DND-41 (cell line): Measurements from ENCODE around the gene LAMB3.

Experiments used
- ATAC-seq: fragments of 200-7000 bp; cut with Tn5 transposase; 3 replicates; pipeline ENCODE4 v1.9.1; 2021; ENCODE audit warnings: low read depth; ENCODE audit not compliant: insufficient read depth
- DNase-seq: peaks from one replicate; pipeline ENCODE4 v3.0.0-alpha.2; 2020
- H2AFZ ChIP-seq: 2 replicates; pipeline ENCODE4 v1.6.0; 2012; ENCODE audit warnings: low read depth, low read length
- H3K27ac ChIP-seq: 2 replicates; pipeline ENCODE4 v1.5.1; 2012; ENCODE audit warnings: low read length, inconsistent platforms
- H3K27me3 ChIP-seq: fragments of 200-600 bp; sonication (generic); 2 replicates; pipeline ENCODE4 v1.6.0; 2012; ENCODE audit warnings: low read length, mild to moderate bottlenecking, inconsistent platforms; ENCODE audit not compliant: insufficient read depth, poor library complexity
- H3K36me3 ChIP-seq: 2 replicates; pipeline ENCODE4 v1.5.1; 2012; ENCODE audit warnings: low read length, inconsistent platforms; ENCODE audit not compliant: insufficient read depth
- H3K4me1 ChIP-seq: 2 replicates; pipeline ENCODE4 v1.5.1; 2012; ENCODE audit warnings: mild to moderate bottlenecking, low read length; ENCODE audit not compliant: insufficient read depth
- H3K4me2 ChIP-seq: 2 replicates; pipeline ENCODE4 v1.6.0; 2012; ENCODE audit warnings: mild to moderate bottlenecking, moderate library complexity, low read length, inconsistent platforms; ENCODE audit not compliant: insufficient read depth
- H3K4me3 ChIP-seq, 2 experiments: fragments of 200-600 bp in 1 of 2; shearing (Covaris generic) in 1 of 2; 2 replicates each; pipeline ENCODE4 v1.5.1; 2012 to 2016; ENCODE audit warnings: inconsistent platforms in 2 of 2, low read length in 2 of 2, mild to moderate bottlenecking in 2 of 2, low read depth in 1 of 2, moderate library complexity in 1 of 2
- H3K79me2 ChIP-seq: 2 replicates; pipeline ENCODE4 v1.6.0; 2012; ENCODE audit warnings: low read length, inconsistent platforms; ENCODE audit not compliant: insufficient read depth
- H3K9ac ChIP-seq: 2 replicates; pipeline ENCODE4 v1.6.0; 2012; ENCODE audit warnings: low read depth, mild to moderate bottlenecking, inconsistent platforms, low read length, moderate library complexity
- H3K9me3 ChIP-seq: 2 replicates; pipeline ENCODE4 v1.5.1; 2012; ENCODE audit warnings: low read length, moderate library complexity, mild to moderate bottlenecking, inconsistent platforms; ENCODE audit not compliant: insufficient read depth, severe bottlenecking
- H4K20me1 ChIP-seq: 2 replicates; pipeline ENCODE4 v1.6.0; 2012; ENCODE audit warnings: low read length; ENCODE audit not compliant: insufficient read depth
- CTCF ChIP-seq: IDR thresholded peaks from 2 replicates; pipeline ENCODE4 v1.5.1; 2012; ENCODE audit warnings: borderline replicate concordance, low read length, moderate library complexity, mild to moderate bottlenecking; ENCODE audit not compliant: poor library complexity, severe bottlenecking; ENCODE audit errors: extremely low read depth
- EZH2 ChIP-seq: IDR thresholded peaks from 3 replicates; pipeline ENCODE4 v1.6.1; 2012; ENCODE audit warnings: borderline replicate concordance, low read depth, mild to moderate bottlenecking, moderate library complexity, low read length, inconsistent platforms; ENCODE audit not compliant: severe bottlenecking

The LAMB3 gene

GRCh38 chr1:209674957-209675564 is 22.8 kb upstream of the LAMB3 start, which contains the start of gene G0S2:
Gene G0S2, plus strand, starts transcription at chr1:209675412. Its CDS starts 273 bp downstream, at chr1:209675685.
- Histone ChIP-seq H3K36me3 (no peaks in the 10 kb centered on the region), H3K4me2 (no peak within 1 kb of the TSS), H3K4me1 (no peaks in the 10 kb centered on the region), H3K9ac (no peak within 1 kb of the TSS), H3K27ac (no peak within 1 kb of the TSS), H3K4me3 (no peak within 1 kb of the TSS), H3K9me3 (no peaks in the 10 kb centered on the region), H3K27me3 (peaks cover 15% of the 10 kb centered on the region), H2AFZ (no peak within 1 kb of the TSS), H4K20me1 (no peaks in the 10 kb centered on the region), H3K79me2 (no peaks in the 10 kb centered on the region)
- TF ChIP-seq EZH2 (no peak), CTCF (no peak)
- no peak for ATAC-seq
- no peak for DNase-seq

GRCh38 chr1:209673631-209674417 is 21.6 kb upstream of the LAMB3 start:
- Histone ChIP-seq H4K20me1 (no peaks in the 10 kb centered on the region), H3K79me2 (no peaks in the 10 kb centered on the region), H3K27ac (no peak overlapping the region), H3K4me3 (no peak overlapping the region), H3K4me2 (no peak overlapping the region), H3K27me3 (peaks cover 4% of the 10 kb centered on the region), H3K9ac (no peak overlapping the region), H3K9me3 (no peaks in the 10 kb centered on the region), H3K4me1 (no peaks in the 10 kb centered on the region), H2AFZ (no peak overlapping the region), H3K36me3 (no peaks in the 10 kb centered on the region)
- DNase-seq (no peak), ATAC-seq (no peak)
- no peak for TF ChIP-seq CTCF
- no peak for TF ChIP-seq EZH2

- H3K4me1 ChIP-seq = no peaks in the 10 kb centered on the region
- no peaks in the 10 kb centered on the region for H3K79me2 ChIP-seq
- ATAC-seq (no peak), DNase-seq (no peak)
- H3K9ac ChIP-seq = no peak overlapping the region
- no peaks in the 10 kb centered on the region for H3K9me3 ChIP-seq
- H3K27me3 ChIP-seq = peaks cover 2% of the 10 kb centered on the region
- H3K4me2 ChIP-seq = no peak overlapping the region
- no peak overlapping the region for H2AFZ ChIP-seq
- TF ChIP-seq EZH2 (no peak), CTCF (no peak)
- no peaks in the 10 kb centered on the region for H3K36me3 ChIP-seq
- H3K27ac ChIP-seq = no peak overlapping the region
- H3K4me3 ChIP-seq = no peak overlapping the region
- no peaks in the 10 kb centered on the region for H4K20me1 ChIP-seq
Observed at GRCh38 chr1:209672705-209673630, 20.7 kb upstream of the LAMB3 start.
